NB4 (cell line): ENCODE data around the gene MCHR2.

ENCODE experiments used
- DNase-seq: peaks from one replicate; pipeline ENCODE4 v3.0.0; 2010; ENCODE audit warnings: low read depth
- H3K4me3 ChIP-seq: one replicate; pipeline ENCODE4 v1.5.1; 2011; ENCODE audit warnings: mild to moderate bottlenecking, low read depth, low read length, moderate library complexity
- MYC ChIP-seq: IDR thresholded peaks from 2 replicates; pipeline ENCODE4 v1.6.1; 2011; ENCODE audit warnings: low read depth, low read length
- POLR2A ChIP-seq: IDR thresholded peaks from 2 replicates; pipeline ENCODE4 v1.6.1; 2011; ENCODE audit warnings: mild to moderate bottlenecking; ENCODE audit not compliant: insufficient read length; ENCODE audit errors: extremely low read depth
- TF ChIP-seq, protein P1 (sequence below): IDR thresholded peaks from 2 replicates; pipeline ENCODE4 v1.6.1; 2011; ENCODE audit warnings: low read depth, low read length
- TF ChIP-seq, protein P2 (sequence below): IDR thresholded peaks from one replicate; pipeline ENCODE4 v1.5.1; 2012; ENCODE audit warnings: low read depth, low read length

The MCHR2 gene

GRCh38 chr6:99887066-99887465 lies 107.0 kb downstream of the MCHR2 start:
- TF ChIP-seq POLR2A (no peak), MYC (no peak)
- TF ChIP-seq, protein P1, sequence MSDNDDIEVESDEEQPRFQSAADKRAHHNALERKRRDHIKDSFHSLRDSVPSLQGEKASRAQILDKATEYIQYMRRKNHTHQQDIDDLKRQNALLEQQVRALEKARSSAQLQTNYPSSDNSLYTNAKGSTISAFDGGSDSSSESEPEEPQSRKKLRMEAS, result no peak
- TF ChIP-seq, protein P2, sequence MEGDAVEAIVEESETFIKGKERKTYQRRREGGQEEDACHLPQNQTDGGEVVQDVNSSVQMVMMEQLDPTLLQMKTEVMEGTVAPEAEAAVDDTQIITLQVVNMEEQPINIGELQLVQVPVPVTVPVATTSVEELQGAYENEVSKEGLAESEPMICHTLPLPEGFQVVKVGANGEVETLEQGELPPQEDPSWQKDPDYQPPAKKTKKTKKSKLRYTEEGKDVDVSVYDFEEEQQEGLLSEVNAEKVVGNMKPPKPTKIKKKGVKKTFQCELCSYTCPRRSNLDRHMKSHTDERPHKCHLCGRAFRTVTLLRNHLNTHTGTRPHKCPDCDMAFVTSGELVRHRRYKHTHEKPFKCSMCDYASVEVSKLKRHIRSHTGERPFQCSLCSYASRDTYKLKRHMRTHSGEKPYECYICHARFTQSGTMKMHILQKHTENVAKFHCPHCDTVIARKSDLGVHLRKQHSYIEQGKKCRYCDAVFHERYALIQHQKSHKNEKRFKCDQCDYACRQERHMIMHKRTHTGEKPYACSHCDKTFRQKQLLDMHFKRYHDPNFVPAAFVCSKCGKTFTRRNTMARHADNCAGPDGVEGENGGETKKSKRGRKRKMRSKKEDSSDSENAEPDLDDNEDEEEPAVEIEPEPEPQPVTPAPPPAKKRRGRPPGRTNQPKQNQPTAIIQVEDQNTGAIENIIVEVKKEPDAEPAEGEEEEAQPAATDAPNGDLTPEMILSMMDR, result no peak
- H3K4me3 ChIP-seq, result no peak overlapping the region
- DNase-seq, result no peak

- TF ChIP-seq MYC (no peak), POLR2A (no peak)
- TF ChIP-seq, protein P2, result no peak
- TF ChIP-seq, protein P1, result no peak
- no peak overlapping the region for H3K4me3 ChIP-seq
- no peak for DNase-seq
These were observed 109.0 kb downstream of the MCHR2 start for GRCh38 chr6:99885051-99885450.

DNA sequence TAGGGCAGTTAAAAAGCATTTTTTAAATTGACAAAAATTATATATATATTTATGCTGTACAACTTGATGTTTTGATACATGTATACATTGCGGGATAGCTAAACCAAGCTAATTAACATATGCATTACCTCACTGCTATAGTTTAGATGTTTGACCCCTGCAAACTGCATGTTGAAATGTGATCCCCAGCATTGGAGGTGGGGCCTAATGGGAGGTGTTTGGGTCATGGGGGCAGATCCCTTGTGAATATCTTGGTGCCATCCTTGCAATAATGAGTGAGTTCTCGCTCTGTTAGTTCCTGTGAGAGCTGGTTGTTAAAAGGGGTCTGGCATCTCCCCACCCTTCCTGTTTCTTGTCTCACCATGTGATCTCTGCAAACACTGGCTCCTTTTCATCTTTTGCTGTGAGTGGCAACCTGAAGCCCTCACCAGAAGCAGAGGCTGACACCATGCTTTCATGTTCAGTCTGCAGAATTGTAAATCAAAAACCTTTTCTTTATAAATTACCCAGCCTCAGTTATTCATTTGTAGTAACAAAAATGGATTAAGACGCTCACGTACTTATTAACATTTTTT lies 111.8 kb downstream of the MCHR2 start:
- no peak overlapping the region for H3K4me3 ChIP-seq
- no peak for DNase-seq
- TF ChIP-seq MYC (no peak), POLR2A (no peak)
- TF ChIP-seq, protein P1, result no peak
- TF ChIP-seq, protein P2, result no peak

DNA sequence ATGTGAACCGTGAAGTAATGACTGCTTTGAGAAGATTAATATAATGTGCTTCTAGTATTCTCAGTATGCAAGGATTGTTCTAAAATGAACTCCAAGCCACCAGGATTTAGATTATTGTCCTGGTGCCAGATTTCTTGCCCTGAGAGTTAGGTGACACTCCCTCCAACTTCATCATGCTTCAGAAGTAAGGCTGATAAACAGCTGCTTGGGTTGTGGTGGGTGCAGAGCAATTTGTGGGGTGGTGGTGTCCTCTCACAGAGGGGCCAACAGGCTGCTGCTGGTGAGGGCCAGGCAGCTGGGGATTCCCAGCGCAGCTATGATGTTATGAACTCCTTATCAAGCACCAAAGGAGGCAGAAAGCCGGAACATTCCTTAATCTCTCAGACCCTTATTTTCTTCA lies 114.6 kb downstream of the MCHR2 start:
- DNase-seq, result no peak
- no peak for TF ChIP-seq POLR2A
- TF ChIP-seq, protein P2, result no peak
- no peak for TF ChIP-seq MYC
- TF ChIP-seq, protein P1, result no peak
- H3K4me3 ChIP-seq, result no peak overlapping the region

- no peak for DNase-seq
- TF ChIP-seq, protein P1, result no peak
These were observed 119.0 kb downstream of the MCHR2 start for GRCh38 chr6:99875068-99875467.

GRCh38 chr6:99873084-99873483 lies 120.9 kb downstream of the MCHR2 start:
- DNase-seq, result no peak
- no peak overlapping the region for H3K4me3 ChIP-seq
- TF ChIP-seq, protein P1, result no peak
- TF ChIP-seq MYC (no peak), POLR2A (no peak)
- TF ChIP-seq, protein P2, result no peak

More at GRCh38 chr6:99875068-99875467, 119.0 kb downstream of the MCHR2 start:
- no peak overlapping the region for H3K4me3 ChIP-seq
